Thoracic aorta (tissue), 2 donors: ENCODE results near the gene SPAG8. TPM values are rescaled to one million over a fixed set of nuclear protein-coding genes. Genes with fewer than 3 reads are reported as not detected.

Experiments
- ATAC-seq: fragments of 150-250 bp; one replicate; pipeline ENCODE4 v1.8.0; 2017; ENCODE audit warnings: low read depth; ENCODE audit not compliant: insufficient number of reproducible peaks, low FRiP score
- DNase-seq: peaks from one replicate; pipeline ENCODE4 v3.0.0-alpha.2; 2020; ENCODE audit warnings: low spot score
- H3K27ac ChIP-seq, 2 donors: fragments of 200-600 bp; sonication (generic); 1 replicate in 1 of 2; 2 replicates in 1 of 2; pipeline ENCODE4 v1.5.1; 2016; ENCODE audit warnings: mild to moderate bottlenecking in 2 of 2, moderate library complexity in 2 of 2
- H3K27me3 ChIP-seq: fragments of 200-600 bp; sonication (generic); replicated peaks from 2 replicates; pipeline ENCODE4 v1.6.0; 2016; ENCODE audit warnings: mild to moderate bottlenecking; ENCODE audit not compliant: insufficient read depth
- H3K36me3 ChIP-seq: fragments of 200-600 bp; sonication (generic); one replicate; pipeline ENCODE4 v1.5.1; 2016
- H3K4me1 ChIP-seq, 2 donors: fragments of 200-600 bp; sonication (generic); 1 replicate in 1 of 2; 2 replicates in 1 of 2; pipeline versions ENCODE4 v1.5.1 to v1.6.0; 2016; ENCODE audit warnings: low read depth in 2 of 2, mild to moderate bottlenecking in 1 of 2; ENCODE audit not compliant: control insufficient read depth in 1 of 2
- H3K4me3 ChIP-seq: fragments of 200-600 bp; sonication (generic); 2 replicates; pipeline ENCODE4 v1.5.1; 2016; ENCODE audit warnings: mild to moderate bottlenecking
- H3K9me3 ChIP-seq: fragments of 200-600 bp; sonication (generic); 2 replicates; pipeline ENCODE4 v1.5.1; 2016
- total RNA-seq, 2 donors: library from RNA; depleted of rRNA; stranded (reverse); fragments of >200 nt; gene quantifications; one replicate each; pipeline versions ENCODE4 v1.1.0 to v1.2.3, GENCODE V29; 2016
- TF ChIP-seq, protein P1 (sequence below): fragments of 200-600 bp; sonication (generic); IDR thresholded peaks from one replicate; pipeline ENCODE4 v1.5.1; 2019; ENCODE audit warnings: antibody characterized with exemption

SPAG8 gene
- total RNA-seq, 2 donors from 2014 or later: 0.21 to 5.7 TPM

DNA sequence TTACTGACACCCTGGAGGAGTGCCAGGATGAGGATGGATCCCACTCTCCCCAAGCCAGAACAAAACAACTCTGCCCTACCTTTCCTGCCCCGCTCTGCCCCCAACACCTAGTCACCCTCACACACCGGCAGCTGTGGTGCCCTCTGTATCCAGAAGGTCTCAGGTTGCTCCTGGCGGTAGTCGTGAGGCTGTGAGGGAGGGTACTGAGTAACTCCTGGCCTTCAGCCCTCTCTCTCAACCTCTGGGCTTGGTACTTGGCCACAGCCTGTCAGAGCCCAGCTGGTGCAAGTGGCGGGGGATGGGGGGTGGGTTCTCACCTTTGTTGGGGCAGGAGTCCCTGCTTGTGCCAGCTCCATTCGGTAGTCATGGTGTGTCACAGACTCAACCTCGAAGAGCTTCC, 1.9 kb downstream of the SPAG8 start:
- Histone ChIP-seq H3K4me1 (peaks cover 16 to 34% of the 10 kb centered on the region in 2 donors), H3K27me3 (no peaks in the 10 kb centered on the region), H3K4me3 (no peak overlapping the region), H3K27ac (no peak overlapping the region), H3K36me3 (peaks cover 41% of the 10 kb centered on the region), H3K9me3 (no peaks in the 10 kb centered on the region)
- TF ChIP-seq, protein P1, sequence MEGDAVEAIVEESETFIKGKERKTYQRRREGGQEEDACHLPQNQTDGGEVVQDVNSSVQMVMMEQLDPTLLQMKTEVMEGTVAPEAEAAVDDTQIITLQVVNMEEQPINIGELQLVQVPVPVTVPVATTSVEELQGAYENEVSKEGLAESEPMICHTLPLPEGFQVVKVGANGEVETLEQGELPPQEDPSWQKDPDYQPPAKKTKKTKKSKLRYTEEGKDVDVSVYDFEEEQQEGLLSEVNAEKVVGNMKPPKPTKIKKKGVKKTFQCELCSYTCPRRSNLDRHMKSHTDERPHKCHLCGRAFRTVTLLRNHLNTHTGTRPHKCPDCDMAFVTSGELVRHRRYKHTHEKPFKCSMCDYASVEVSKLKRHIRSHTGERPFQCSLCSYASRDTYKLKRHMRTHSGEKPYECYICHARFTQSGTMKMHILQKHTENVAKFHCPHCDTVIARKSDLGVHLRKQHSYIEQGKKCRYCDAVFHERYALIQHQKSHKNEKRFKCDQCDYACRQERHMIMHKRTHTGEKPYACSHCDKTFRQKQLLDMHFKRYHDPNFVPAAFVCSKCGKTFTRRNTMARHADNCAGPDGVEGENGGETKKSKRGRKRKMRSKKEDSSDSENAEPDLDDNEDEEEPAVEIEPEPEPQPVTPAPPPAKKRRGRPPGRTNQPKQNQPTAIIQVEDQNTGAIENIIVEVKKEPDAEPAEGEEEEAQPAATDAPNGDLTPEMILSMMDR: no peak
- no peak for DNase-seq
- no peak for ATAC-seq

DNA sequence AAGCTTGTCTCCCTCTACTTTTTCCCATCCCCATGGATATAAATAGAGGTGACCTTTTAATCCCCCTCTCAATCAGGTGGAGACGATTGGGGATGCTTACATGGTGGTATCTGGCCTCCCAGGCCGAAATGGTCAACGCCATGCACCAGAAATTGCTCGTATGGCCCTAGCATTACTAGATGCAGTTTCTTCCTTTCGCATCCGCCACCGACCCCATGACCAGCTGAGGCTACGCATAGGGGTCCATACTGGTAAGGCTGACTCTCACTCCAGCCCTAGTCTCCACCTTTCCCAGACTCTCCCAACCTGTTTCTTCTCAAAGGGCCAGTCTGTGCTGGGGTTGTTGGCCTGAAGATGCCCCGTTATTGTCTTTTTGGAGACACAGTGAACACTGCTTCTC, 3.6 kb downstream of the SPAG8 start:
- Histone ChIP-seq H3K36me3 (peaks cover 43% of the 10 kb centered on the region), H3K9me3 (no peaks in the 10 kb centered on the region)
- TF ChIP-seq, protein P1: no peak

DNA sequence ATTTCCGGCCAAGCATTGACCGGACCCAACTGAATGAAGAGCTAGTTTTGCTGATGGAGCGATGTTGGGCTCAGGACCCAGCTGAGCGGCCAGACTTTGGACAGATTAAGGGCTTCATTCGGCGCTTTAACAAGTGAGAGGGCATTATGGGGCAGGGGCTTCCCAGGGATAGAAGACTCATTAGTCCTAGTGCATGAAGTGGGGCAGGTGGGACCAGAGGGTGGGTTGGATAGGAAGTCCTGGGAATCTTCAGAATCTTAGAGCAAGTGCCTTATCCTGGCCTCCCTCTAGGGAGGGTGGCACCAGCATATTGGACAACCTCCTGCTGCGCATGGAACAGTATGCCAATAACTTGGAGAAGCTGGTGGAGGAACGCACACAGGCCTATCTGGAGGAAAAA, 6.0 kb downstream of the SPAG8 start:
- H3K27me3 ChIP-seq: no peaks in the 10 kb centered on the region
- no peak overlapping the region for H3K27ac ChIP-seq
- TF ChIP-seq, protein P1: no peak
- DNase-seq: no peak
- no peaks in the 10 kb centered on the region for H3K9me3 ChIP-seq
- ATAC-seq: no peak
- H3K4me3 ChIP-seq: no peak overlapping the region
- H3K36me3 ChIP-seq: peaks cover 43% of the 10 kb centered on the region
- peaks cover 2 to 5% of the 10 kb centered on the region in 2 donors for H3K4me1 ChIP-seq

More for the DNA sequence above, 3.6 kb downstream of the SPAG8 start:
- peaks cover 8 to 24% of the 10 kb centered on the region in 2 donors for H3K4me1 ChIP-seq
- no peak overlapping the region for H3K4me3 ChIP-seq
- DNase-seq (no peak), ATAC-seq (no peak)
- no peak overlapping the region for H3K27ac ChIP-seq
- H3K27me3 ChIP-seq: no peaks in the 10 kb centered on the region

DNA sequence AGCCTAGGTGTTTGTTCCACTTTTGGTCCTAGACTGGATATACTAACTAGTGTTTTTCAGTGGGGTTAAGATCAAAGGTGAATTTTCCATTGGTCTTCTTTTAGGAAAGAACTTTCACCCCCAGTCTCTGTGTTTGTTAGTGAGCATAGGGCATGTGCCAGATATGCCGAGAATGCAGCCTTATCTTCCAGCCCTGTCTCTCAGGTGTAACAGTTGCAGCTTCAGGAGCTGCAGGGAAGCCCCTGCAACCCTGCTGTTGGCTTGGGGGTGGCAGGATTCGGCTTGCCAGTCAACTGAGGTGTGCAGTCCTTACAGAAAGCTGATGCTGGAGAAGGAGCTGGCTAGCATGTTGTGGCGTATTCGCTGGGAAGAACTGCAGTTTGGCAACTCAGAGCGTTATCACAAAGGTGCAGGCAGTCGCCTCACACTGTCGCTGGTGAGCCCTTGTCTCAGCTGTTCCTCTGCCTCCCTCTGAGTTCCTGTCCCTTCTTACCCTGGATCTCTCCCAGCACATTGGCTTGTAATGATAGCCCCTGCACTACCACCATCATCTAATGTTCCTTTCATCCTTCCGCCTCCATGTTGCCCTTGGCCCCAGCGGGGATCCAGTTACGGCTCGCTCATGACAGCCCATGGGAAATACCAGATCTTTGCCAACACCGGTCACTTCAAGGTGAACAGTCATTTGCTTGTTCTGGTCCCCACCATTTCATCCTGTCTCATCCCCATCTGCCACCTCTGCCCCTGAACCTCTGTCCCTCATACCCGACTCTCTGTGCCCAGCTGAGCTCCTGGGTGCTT, 10.5 kb downstream of the SPAG8 start:
- peaks cover 22% of the 10 kb centered on the region for H3K36me3 ChIP-seq
- no peak overlapping the region for H3K4me3 ChIP-seq
- H3K4me1 ChIP-seq: peaks cover 4 to 8% of the 10 kb centered on the region in 2 donors
- H3K27me3 ChIP-seq: no peaks in the 10 kb centered on the region
- TF ChIP-seq, protein P1: no peak
- H3K27ac ChIP-seq: no peak overlapping the region
- ATAC-seq (no peak), DNase-seq (no peak)
- H3K9me3 ChIP-seq: no peaks in the 10 kb centered on the region

DNA sequence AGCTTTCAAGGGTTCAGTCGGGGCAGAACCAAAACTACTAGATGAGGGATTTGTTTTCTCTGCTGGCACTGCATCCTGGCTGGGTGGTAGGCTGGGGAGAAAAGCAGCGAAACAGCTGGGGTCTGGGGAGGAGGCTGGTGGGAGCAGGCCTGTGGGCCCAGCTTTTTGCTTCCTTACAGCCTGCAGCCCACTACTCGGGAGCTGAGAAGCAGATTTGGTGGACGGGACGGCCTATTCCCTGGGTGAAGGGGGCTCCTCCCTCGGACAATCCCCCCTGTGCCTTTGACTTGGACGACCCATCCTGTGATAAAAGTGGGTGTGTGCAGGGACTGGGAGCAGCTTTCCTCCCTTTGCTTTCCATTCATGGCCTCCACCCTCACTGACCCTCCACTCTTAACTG, 11.5 kb downstream of the SPAG8 start:
- Histone ChIP-seq H3K27ac (no peak overlapping the region), H3K9me3 (no peaks in the 10 kb centered on the region), H3K36me3 (peaks cover 12% of the 10 kb centered on the region), H3K4me3 (no peak overlapping the region), H3K4me1 (peaks cover 4 to 11% of the 10 kb centered on the region in 2 donors), H3K27me3 (no peaks in the 10 kb centered on the region)
- DNase-seq (no peak), ATAC-seq (no peak)
- TF ChIP-seq, protein P1: no peak
